Posterior vena cava (tissue), 2 donors: ENCODE data around the gene DEDD. TPM values are rescaled to one million over a fixed set of nuclear protein-coding genes. Genes with fewer than 3 reads are reported as not detected.
"Not testable (repeated sequence)": the region's sequence is repeated elsewhere in the genome, so short reads cannot be mapped to it uniquely, and the experiment has no call there.

Experiments used
- DNase-seq: peaks from one replicate; pipeline ENCODE4 v3.0.0-alpha.2; 2020; ENCODE audit warnings: low spot score
- intact Hi-C, 2 donors: fragments of 100-400 bp; cut with DNase I; formaldehyde crosslinking; loops; one replicate each; pipeline versions ENCODE4 v1.14.1 to v1.14.2; 2022 to 2023
- total RNA-seq, 2 donors: library from RNA; stranded (reverse); fragmentation: NEBNext Ultra II Directional; extraction: Animal tissue kit (Norgen Biotek cat#: 25700); gene quantifications; one replicate each; pipeline ENCODE4 v1.2.1, GENCODE V29; 2021
- donor health status: DM: yes; HTN: yes; CAD: no.
- donor health status: DM: yes; HTN: yes; CAD: no.

Gene DEDD
- total RNA-seq, 2 donors from 2014 or later, result 32.1 to 35.8 TPM

DNA sequence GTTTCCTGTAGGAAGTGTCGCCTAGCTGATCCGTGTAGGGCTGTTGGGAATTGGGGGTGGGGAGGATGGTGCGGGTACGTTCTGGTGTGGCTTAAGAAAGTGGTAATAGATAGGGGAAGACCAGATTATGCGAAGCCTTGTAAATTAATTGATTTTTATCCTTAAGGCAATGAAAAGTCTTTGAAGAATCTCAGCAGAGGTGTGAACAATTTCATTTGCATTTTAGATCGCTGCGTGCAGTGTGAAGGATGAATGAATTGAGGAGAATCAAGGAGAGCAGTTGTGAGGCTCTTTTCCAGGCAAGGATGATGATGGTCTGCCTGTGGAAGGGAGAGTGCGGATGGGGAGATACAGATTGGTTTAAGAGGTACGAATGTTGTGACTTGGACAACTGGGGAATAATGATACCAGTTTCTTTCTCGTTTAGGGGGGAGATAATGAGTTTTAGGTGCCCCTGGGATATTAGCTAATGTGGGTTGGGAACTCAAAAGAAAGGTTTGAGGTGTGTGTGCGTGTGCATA, 813 bp upstream of the DEDD start:
- no peak for DNase-seq
- intact Hi-C loops, result no loop called here

DNA sequence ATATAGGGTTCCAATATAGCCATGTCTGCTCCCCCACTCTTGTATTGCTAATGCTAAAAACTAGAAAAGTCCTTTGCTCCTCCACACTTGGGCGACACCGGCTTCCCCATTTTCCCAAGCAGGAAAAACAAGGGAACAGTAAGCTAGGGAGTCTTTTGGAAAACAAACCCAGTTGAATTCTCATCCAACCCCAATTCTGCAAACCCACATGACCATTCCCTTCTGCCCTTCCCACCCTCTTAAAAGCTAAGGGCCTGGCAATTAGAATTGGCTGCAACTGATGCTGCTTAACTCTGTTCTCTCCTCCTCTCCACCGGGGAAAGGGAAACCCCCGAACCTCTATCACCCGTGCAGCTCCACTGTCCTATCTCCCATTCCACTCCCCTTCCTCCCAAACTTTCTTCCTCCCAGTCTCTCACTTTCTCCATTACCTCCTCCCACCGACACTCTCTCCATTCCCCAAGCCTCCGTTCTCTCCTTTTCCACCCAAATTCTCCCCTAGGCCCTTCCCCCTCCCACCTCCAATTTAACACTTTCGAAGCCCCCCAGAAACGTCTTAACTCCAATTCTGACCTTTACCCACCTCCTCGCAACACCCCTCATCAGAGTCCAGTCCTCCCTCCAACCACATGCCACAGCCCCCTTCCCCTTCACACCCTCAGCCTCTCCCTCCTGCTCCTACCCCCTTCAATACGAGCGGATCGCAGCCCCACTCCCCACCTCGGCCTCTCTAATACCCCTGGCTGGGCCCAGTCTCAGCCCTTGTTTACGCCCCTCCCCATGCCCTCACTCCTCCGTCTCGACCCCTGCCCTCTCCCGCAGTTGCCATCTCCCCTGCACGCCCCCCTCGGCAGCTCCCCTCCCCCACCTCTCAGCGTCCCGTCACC, 701 bp downstream of the DEDD start:
- no peak for DNase-seq
- intact Hi-C loops, result no loop called here

DNA sequence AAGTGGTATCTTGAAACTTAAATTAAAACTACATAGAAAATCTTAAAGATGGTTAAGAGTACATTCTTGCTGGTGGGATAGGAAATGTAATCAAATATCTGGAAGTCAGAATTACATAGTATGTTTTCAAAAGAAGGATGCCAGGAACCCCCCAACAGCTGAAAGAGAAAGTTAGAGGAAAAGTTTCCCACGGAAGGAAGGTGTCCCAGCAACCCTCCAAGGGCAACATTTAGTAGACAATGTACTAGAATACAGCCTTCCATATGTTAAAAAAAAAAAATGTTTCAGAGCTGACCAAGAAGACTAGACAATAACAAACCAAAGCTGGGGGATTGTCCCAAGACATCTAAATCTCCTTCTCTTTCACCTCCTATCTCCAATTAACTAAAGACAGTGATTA, 2.2 kb downstream of the DEDD start:
- intact Hi-C loops, result no loop called here
- DNase-seq, result no peak

DNA sequence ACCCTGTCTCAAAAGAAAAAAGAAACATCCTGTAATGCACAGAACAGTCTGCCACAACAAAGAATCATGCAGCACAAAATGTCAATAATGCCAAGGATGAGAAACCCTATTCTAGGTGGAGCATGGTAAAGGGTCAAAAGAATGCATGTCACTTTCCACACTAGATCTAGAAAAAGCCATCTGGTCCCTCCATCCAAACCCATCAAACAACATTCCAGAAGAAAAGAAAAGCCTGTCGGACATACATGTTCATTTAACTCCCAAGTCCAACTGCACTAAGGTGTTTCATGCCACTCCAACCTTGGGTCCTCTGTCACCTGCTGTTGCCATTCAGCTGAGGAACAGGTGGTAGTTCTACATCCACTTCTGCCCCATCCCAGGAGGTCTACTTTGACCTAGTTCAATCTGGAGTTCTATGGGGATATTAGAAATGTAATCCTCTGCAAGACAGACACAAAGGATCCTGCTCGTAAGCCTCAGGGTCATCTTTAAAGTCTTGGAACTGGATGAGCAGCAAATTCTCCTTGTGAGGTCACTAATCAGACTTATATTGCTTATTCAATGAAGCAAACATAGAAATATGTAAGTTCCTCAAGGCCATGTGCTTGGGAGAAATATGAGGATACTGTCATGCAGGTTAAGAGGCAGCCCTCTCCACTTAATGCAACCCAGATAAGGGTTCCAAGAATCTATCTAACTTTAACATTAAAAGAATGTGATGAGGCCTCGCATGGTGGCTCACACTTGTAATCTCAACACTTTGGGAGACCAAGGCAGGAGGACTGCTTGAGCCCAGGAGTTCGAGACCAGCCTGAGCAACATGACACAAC, 3.7 kb downstream of the DEDD start:
- DNase-seq, result no peak
- intact Hi-C loops, result no loop called here

DNA sequence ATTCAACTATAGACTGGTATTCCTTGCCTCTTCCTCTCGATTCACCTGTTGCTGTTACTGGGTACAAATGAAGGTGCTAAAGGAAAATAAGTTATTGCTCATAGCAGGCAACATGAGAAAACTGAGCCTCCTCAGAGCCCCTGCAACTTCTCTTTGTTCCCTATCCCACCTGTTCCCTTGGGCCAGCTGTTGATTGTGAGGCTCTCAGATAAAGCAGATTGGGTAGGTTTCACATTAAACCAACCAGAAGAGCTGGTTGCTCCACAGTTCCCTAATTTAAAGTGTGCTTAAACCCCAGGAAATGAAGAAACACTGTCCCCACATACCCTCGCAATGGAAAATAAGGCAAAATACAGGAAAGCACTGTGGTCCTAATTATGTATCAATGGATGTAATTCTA, 4.8 kb downstream of the DEDD start:
- no peak for DNase-seq
- intact Hi-C loops, result no loop called here

DNA sequence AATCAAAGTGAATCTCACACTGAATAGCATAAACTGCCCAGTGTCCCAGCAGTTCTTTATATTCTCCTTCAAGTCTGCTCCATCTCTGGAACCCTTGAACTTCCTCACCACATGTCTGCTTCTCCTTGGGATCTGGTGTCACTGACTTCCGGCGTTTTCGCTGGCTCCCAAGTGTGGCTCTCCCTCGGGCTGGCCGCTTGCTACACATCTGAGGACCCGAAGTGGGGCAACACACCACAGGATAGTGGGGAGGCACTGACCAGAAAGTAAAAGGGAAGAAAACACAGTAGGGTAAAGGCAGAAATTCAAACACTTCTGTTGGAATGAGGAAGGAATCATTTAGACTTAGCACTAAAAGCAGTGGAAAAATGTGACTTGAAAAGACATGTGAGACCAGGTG, 9.5 kb downstream of the DEDD start:
- intact Hi-C loops, result no loop called here
- no peak for DNase-seq

DNA sequence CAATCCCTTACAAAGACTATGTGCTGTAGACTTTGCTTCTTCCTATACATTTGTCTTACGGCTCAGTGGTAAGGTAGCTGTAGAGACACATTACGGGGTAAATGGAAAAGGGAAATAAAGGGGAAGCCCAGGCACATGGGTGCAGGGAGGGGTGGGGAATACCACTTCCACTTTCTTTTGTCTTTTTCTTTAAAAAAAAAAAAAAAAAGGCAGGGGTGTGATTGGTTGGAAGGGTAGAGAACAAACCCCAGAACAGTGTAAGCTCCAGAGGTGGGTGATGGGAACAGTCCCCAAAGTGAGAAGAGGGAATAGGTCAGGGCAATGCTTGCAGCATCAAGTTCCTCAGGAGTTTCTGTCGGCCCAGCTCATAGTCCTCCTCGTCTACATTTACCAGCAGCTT, 10.6 kb downstream of the DEDD start:
- DNase-seq, result no peak
- intact Hi-C loops, result no loop called here

DNA sequence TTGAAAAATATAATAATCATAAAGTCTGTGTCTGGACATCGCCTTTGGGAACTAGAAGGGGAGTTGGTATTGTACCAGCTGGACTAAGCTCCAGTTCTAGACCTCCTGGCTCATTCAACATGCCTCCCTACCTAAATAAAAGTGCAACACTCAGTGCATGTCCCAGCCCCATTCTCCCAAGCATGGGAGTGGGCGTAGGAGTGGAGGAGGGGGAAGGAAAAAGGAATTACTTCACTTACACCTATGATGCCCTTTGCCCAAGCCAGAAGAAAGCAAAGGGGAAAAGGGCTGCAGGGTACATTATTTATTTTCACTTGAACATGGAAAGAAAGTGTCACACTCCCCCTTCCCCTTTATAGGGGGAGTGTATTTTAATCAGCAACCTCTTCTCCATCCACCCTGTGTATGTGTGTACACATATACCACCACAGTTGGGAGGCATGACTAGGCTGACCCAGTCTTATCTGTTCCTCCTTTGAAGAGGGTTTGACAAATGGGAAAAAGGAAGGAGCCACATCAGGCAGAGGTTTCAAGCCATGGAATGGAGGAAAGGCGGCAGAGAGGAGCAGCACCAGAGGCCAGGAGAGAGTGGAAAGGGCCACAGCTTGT, 11.3 kb downstream of the DEDD start:
- intact Hi-C loops, result no loop called here
- no peak for DNase-seq

DNA sequence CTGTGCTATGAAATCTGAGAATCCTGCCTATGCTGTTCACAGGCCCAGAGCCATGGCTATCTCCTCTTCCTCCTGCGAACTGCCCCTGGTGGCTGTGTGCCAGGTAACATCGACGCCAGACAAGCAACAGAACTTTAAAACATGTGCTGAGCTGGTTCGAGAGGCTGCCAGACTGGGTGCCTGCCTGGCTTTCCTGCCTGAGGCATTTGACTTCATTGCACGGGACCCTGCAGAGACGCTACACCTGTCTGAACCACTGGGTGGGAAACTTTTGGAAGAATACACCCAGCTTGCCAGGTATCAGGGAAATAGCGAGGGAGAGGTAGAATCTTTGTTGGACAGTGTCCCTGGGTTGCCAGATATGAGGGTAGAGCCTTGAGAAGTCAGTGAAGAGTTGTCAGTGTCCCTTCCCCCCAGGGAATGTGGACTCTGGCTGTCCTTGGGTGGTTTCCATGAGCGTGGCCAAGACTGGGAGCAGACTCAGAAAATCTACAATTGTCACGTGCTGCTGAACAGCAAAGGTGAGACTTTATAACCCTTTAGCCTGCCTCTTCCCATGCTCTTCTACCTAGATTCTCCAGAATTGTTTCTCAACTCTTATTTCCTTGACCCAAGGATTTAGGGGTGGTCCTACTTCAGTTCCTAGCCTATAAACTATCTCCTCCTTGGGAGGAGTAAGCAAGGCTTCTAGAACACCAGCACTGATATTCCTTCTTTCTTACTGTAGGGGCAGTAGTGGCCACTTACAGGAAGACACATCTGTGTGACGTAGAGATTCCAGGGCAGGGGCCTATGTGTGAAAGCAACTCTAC, 13.2 kb downstream of the DEDD start:
- DNase-seq, result no peak
- intact Hi-C loops, result no loop called here

DNA sequence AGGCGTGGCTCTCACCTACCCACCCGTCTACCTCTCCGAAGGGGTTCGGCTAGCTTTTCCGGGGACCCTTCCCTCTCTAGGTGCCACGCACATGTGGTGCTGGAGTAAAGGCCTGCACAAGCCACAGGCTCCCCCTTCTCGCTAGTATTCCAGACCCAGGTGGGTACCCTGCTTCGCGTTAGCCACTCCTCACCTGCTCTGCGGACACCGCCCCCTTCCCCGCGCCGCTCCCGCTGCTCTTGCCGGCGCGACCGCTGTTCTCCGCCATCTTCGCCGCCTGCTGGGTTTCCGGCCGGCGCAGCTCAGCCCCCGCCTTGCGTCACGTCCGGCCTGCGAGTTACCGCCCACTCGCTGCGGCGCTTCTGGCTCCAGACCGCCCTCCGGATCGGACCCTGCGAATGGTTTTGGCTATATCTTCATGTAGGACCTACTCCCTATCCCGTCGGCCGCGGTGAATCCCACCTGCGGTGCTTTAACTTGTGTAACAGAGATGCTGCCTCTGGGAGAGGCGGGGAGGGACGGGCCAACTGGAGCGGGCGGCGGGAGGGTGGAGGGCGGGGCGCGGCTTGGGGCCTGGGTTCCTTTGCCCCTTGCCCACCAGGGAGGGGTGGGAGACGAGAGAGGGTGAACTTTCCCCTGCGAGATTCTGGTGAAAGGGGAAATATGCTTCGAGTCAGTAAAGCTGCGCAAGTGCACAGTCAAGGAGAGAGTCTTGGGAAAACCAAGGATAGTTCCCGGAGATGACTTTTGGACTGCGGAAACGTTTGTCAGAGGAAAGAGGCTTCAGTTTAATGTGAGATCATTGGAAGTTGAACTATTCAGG, 14.5 kb downstream of the DEDD start, which contains the start of the genes NIT1 and PFDN2:
Gene NIT1, plus strand, starts transcription at position 347 of the 823 bp plus-strand sequence. Its CDS starts 72 bp downstream, at position 419.
Gene PFDN2, minus strand, starts transcription at position 279 of the 823 bp plus-strand sequence. Its CDS starts 11 bp downstream, at position 268.
- intact Hi-C loops, result no loop called here
- DNase-seq, result peak; percentile 97

DNA sequence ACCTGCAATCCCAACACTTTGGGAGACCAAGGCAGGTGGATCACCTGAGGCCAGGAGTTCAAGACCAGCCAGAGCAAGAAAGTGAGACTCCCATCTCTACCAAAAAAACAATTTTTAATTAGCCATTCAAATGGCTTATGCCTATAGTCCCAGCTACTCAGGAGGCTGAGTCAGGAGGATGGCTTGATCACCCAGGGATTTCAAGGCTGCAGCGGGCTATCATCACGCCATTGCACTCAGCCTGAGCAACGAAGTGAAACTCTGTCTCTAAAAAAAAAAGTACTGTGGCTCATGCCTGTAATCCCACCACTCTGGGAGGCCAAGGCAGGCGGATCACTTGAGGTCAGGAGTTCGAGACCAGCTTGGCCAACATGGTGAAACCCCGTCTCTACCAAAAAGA, 16.5 kb downstream of the DEDD start:
- DNase-seq, intact Hi-C loops: not testable (repeated sequence)

DNA sequence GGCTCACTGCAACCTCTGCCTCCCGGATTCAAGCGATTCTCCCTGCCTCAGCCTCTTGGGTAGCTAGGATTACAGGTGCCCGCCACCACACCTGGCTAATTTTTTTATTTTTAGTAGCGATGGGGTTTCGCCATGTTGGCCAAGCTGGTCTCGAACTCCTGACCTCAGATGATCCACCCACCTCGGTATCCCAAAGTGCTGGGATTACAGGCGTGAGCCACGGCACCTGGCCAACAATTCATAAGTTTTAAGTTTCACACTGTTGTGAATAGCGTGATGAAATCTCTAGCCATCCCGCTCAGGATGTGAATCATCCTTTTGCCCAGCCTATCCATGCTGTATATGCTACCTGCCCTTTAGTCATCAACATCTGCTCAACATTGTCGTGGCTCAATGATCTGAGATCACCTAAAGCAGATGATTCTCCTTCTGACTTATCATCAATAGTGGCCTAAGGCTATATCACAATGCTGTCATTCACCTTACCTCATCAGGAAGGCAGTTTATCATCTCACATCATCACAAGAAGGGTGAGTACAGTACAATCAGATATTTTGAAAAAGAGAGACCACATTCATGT, 17.2 kb downstream of the DEDD start:
- no peak for DNase-seq
- intact Hi-C loops, result no loop called here

DNA sequence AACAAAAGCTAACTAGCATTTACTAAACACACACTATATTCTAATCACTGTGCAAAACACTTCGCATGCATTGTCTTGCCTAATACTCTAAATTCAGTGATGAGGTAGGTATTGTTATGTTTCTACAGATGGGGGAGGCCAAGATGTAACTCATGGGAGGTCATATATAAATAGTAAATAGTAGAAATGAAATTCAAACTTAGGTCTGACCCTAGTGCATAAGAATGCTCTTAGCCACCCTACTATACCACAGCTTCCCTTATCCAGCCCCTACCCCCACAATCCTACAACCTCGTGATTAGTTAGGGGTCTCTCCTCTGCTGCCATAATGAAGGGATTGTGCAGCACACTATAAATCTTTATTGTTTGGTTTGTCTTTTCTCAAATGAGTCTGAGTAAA, 17.9 kb downstream of the DEDD start:
- intact Hi-C loops, result no loop called here
- no peak for DNase-seq

DNA sequence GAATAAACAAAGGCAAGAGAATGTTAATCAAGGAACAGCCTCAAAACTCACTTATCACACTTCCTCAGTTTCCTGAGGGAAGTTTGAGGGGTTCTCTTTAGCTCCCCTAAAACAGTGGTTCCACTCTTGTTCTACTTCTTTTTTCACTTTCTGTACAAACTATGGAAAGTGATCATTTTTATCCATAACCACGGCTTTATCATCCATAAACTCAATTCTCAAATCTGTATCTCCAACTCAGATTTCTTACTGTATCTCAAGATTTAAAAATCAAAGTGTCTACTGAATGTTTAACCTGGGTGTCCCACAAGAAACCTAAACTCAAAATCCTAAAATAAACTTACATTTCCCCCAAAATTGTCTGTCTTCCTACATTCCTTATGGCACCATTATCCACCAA, 18.6 kb downstream of the DEDD start:
- DNase-seq, result no peak
- intact Hi-C loops, result no loop called here

DNA sequence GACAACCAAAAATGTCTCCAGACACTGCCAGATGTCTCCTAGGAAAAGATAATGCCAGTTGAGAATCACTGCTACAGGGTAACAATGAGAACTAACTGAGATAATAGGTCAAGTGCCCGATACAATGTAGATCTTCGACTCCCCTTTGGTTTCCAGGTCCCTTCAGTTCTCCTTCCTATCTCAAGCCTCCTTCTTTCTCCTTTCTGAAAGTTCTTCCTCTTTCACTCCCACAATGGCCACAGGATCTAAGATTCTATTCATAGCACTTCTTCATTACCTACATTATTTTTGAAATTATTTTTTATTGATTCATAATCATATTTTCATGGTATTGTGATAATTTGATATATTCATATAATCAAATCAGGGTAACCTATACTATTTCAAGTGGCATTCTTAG, 20.9 kb downstream of the DEDD start:
- no peak for DNase-seq
- intact Hi-C loops, result no loop called here

DNA sequence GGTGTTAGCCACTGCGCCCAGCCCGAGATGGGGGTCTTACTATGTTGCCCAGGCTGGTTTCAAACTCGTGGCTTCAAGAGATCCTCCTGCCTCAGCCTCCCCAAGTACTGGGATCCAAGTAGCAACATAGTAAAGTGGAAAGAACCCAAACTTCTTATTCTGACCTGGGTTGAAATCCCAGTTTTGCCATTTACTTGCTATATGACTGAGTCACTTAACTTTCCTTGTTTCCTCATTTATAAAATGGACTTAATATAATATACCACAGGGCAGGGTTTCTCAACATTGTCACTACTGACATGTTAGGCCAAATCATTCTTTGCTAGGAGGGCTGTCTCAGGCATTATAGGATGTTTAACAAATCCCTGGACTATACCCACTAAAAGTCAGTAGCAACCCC, 21.4 kb downstream of the DEDD start:
- intact Hi-C loops, result no loop called here
- DNase-seq, result no peak

DNA sequence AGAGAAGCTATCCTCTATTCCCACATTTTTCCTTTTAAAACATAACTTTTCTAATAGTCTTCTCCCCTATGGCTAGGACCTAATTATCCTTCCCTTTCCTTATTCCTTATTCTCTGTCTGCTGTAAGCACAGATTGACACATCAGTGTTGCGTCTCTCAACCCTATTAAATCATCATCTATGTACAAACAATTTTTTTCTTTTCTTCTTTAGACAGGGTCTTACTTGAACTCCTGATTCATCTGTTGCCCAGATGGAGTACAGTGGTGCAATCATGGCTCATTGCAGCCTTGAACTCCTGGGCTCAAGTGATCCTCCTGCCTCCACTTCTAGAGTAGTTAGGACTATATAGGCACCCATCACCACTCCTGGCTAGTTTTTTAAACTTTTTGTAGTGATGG, 26.0 kb downstream of the DEDD start:
- no peak for DNase-seq
- intact Hi-C loops, result loop anchor here in 1 of 2 donors (5.0 kb wide), 1 partner anchor 656 kb away; no protein-coding TSS in a partner anchor

DNA sequence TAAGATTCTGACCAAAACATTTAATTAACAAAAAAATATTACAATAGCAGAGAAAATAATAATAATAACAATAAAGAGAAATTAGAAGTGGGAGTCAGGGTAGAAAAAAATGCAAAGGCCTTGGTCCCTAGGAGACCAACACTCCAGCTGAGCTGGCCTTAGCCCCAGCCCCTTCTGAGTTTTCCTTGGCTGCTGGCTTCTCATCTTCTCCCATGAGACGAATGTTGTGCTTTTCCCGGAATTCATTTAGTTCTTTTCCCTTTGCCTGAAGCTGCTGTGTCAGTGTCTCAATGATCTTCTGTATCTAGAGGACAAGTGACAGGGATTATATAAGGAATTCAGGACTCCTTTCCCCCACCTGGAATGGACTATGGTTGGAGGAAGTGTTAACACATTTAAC, 31.9 kb downstream of the DEDD start:
- DNase-seq, result no peak
- intact Hi-C loops, result no loop called here
